ENCODE data around the gene ELFN1.

ELFN1 gene

DNA sequence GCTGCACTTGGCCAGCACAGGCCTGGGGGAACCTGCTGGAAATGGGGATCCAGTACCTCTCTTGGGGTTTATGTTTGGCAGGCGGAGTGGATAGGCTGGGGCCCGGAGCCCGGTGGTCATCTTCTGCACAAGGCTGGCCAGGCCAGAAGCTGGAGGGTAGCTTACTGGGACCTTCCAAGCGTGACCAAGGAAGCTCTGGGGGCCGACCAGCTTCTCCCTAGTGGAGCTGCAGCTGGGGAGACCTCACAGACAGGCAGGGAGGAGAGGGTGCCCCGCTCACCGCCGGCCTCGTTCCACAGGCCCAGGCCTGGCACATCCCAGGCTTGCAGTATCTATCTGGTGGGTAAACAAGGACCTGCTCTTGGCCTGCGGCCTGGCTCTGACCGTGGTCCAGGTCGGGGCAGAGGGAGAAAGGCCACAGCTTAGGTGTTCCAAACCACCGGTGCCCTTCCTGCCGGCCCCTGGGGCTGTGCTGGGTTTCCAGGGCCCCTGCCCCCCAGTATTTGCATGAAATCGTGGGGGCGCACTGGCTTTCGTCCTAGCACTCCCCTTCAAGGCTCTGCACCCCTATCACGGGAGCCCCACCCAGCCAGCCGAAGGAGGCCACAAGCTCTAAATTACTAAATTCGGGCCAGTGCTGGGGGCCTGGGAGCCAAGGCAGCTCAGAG is 1.5 kb upstream of the ELFN1 start:
- no peak overlapping the region for H3K27ac ChIP-seq (ENCODE audit: low read depth, low read length)
- no peak overlapping the region for H2AFZ ChIP-seq (ENCODE audit: low read depth, low read length, severe bottlenecking)
- no peaks in the 10 kb centered on the region for H3F3A ChIP-seq (ENCODE audit: insufficient read depth)
- no peaks in the 10 kb centered on the region for H3K9me2 ChIP-seq (replicated peaks; ENCODE audit: insufficient read depth, low read length)
- no peaks in the 10 kb centered on the region for H3K27me3 ChIP-seq (ENCODE audit: low read length)
- H3K9ac ChIP-seq (ENCODE audit: low read length): no peak overlapping the region
- no peaks in the 10 kb centered on the region for H3K79me2 ChIP-seq (ENCODE audit: insufficient read depth, low read length)
- H3K4me3 ChIP-seq (ENCODE audit: insufficient read depth, low read length, poor library complexity, severe bottlenecking): no peak overlapping the region
- no peak overlapping the region for H3K4me2 ChIP-seq (ENCODE audit: low read depth, low read length, poor library complexity, severe bottlenecking)
- TF ChIP-seq, protein P1, sequence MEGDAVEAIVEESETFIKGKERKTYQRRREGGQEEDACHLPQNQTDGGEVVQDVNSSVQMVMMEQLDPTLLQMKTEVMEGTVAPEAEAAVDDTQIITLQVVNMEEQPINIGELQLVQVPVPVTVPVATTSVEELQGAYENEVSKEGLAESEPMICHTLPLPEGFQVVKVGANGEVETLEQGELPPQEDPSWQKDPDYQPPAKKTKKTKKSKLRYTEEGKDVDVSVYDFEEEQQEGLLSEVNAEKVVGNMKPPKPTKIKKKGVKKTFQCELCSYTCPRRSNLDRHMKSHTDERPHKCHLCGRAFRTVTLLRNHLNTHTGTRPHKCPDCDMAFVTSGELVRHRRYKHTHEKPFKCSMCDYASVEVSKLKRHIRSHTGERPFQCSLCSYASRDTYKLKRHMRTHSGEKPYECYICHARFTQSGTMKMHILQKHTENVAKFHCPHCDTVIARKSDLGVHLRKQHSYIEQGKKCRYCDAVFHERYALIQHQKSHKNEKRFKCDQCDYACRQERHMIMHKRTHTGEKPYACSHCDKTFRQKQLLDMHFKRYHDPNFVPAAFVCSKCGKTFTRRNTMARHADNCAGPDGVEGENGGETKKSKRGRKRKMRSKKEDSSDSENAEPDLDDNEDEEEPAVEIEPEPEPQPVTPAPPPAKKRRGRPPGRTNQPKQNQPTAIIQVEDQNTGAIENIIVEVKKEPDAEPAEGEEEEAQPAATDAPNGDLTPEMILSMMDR (IDR thresholded peaks at IDR 0.05; ENCODE audit: insufficient read depth, low read length, poor library complexity, severe bottlenecking): no peak
- TF ChIP-seq EZH2phosphoT487 (conservative IDR thresholded peaks at IDR 0.05; ENCODE audit: low read length): no peak
- H3K36me3 ChIP-seq (ENCODE audit: low read length): no peaks in the 10 kb centered on the region
- H4K20me1 ChIP-seq (ENCODE audit: low read depth, low read length): no peaks in the 10 kb centered on the region
- H3K9me3 ChIP-seq (ENCODE audit: insufficient read depth, low read length): no peaks in the 10 kb centered on the region

DNA sequence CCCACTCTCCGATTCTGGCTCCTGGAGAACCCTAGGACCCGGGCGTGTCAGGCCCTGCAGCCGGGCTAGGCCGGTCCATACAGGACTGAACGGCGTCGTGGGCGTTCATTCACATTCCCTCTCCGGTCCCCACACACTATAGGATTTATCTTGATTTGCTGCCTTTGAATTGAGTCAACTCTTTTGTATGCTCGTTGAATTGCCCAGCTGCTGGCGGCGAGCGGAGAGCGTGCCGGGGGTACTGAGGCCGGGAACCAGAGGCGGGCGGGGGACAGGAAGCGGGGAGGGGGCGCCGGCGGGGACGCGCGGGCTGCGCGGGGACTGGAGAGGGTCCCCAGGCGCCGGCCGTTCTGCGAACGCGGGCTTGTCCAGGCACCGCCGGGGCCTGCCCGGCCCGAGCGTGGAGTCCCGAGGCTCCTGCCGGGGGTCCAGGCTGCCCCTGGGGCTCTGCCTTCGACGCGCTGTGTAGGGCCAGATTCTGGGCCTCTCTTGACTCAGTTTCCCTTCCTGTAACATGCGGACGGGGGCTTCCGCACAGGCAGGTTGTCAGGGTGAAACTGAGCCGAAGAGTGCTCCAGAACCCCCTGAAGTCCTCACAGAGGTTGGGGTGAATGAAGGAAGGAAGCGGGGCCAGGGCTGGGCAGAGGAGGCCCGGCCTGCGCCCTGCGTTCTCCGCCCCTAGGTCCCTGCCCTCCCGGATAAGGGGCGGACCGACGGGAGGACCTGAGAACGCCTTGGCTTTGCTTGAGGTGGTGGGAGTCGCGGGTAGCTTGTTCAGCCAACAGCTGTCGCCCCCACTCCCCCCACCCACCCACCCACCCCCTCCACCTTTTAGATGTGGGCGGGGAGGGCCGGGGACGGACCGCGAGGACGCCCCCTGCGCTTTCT is 769 bp upstream of the ELFN1 start:
- Histone ChIP-seq H4K20me1 (ENCODE audit: low read depth, low read length) (no peaks in the 10 kb centered on the region), H2AFZ (ENCODE audit: low read depth, low read length, severe bottlenecking) (no peak overlapping the region), H3K9me3 (ENCODE audit: insufficient read depth, low read length) (no peaks in the 10 kb centered on the region), H3K4me2 (ENCODE audit: low read depth, low read length, poor library complexity, severe bottlenecking) (no peak overlapping the region), H3K9ac (ENCODE audit: low read length) (no peak overlapping the region), H3K79me2 (ENCODE audit: insufficient read depth, low read length) (no peaks in the 10 kb centered on the region), H3K9me2 (replicated peaks; ENCODE audit: insufficient read depth, low read length) (no peaks in the 10 kb centered on the region), H3K27me3 (ENCODE audit: low read length) (no peaks in the 10 kb centered on the region), H3K36me3 (ENCODE audit: low read length) (no peaks in the 10 kb centered on the region), H3K27ac (ENCODE audit: low read depth, low read length) (no peak overlapping the region), H3F3A (ENCODE audit: insufficient read depth) (no peaks in the 10 kb centered on the region), H3K4me3 (ENCODE audit: insufficient read depth, low read length, poor library complexity, severe bottlenecking) (no peak overlapping the region)
- TF ChIP-seq, protein P1 (IDR thresholded peaks at IDR 0.05; ENCODE audit: insufficient read depth, low read length, poor library complexity, severe bottlenecking): no peak
- TF ChIP-seq EZH2phosphoT487 (conservative IDR thresholded peaks at IDR 0.05; ENCODE audit: low read length): no peak

DNA sequence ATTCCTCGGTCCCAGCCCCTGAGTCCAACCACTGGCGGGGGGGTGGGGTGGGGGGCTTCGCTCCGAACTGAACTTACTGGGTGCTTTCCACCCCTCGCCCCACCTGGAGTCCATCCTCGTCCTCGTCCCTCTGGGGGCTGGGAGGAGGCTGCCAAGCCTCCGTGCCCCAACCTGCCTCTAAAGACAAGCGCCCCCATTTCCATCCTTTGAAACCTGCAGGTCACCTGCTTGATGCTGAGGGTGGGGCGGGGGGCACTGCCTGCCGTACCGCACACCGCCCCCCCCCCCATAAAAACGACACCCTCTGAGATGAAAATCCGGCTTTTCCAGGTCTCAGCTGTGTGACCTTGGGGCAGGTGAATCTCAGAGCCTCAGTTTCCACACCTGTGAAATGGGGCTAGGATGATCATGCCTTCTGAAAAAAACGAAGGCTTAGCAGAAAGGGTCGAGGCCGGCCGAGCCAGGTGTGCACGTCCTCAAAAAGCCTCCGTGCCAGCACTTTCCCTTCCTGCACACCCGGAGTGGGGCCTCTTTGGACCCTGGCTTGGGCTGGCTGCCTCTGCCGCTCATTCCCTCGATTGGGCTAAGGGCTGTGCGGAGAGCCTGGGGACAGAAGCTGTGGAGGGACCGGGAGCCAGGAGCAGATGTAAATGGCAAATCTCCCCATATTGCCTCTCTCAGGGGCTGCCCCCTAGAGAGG is 967 bp downstream of the ELFN1 start:
- Histone ChIP-seq H3K79me2 (ENCODE audit: insufficient read depth, low read length) (no peaks in the 10 kb centered on the region), H3K27me3 (ENCODE audit: low read length) (no peaks in the 10 kb centered on the region), H3K4me2 (ENCODE audit: low read depth, low read length, poor library complexity, severe bottlenecking) (no peak overlapping the region), H3F3A (ENCODE audit: insufficient read depth) (no peaks in the 10 kb centered on the region), H3K4me3 (ENCODE audit: insufficient read depth, low read length, poor library complexity, severe bottlenecking) (no peak overlapping the region), H2AFZ (ENCODE audit: low read depth, low read length, severe bottlenecking) (no peak overlapping the region), H3K36me3 (ENCODE audit: low read length) (no peaks in the 10 kb centered on the region), H3K9me3 (ENCODE audit: insufficient read depth, low read length) (no peaks in the 10 kb centered on the region), H4K20me1 (ENCODE audit: low read depth, low read length) (no peaks in the 10 kb centered on the region), H3K9me2 (replicated peaks; ENCODE audit: insufficient read depth, low read length) (no peaks in the 10 kb centered on the region), H3K9ac (ENCODE audit: low read length) (no peak overlapping the region), H3K27ac (ENCODE audit: low read depth, low read length) (no peak overlapping the region)
- no peak for TF ChIP-seq EZH2phosphoT487 (conservative IDR thresholded peaks at IDR 0.05; ENCODE audit: low read length)
- TF ChIP-seq, protein P1 (IDR thresholded peaks at IDR 0.05; ENCODE audit: insufficient read depth, low read length, poor library complexity, severe bottlenecking): no peak
